ENCODE results near the gene GFPT2. TPM values are rescaled to one million over a fixed set of nuclear protein-coding genes. Genes with fewer than 3 reads are reported as not detected.

GFPT2 gene
- total and polyA plus RNA-seq, 5 experiments from 2014 or later = 0.52 to 2.9 (median 2.0) TPM; not detected in 2

DNA sequence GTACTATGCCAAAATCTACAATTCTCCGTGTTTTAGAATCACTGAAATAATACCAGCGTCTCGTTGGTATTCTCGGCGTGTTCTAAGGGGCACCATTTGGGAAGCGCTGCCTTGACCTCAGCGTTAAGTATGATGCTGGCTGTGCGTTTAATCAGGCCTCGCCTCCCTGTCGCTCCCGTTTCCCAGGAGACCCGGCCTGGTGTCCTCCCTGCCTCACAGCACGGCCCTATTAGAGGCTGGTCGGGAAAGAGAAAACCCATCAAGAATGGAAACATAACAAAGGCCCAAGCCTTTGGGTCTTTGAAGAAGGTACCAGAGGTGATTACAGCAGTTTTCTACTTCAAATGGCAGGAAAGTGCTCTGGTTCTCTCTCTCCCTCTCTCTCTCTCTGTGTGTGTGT, 30.0 kb downstream of the GFPT2 start:
- H3K4me3 Mint-ChIP-seq = no peak overlapping the region
- no peaks in the 10 kb centered on the region for H3K36me3 Mint-ChIP-seq
- POLR2A ChIA-PET = no interaction called here
- no peak for DNase-seq
- no peak overlapping the region for H3K27ac Mint-ChIP-seq
- ATAC-seq = no peak
- no peaks in the 10 kb centered on the region for H3K9me3 Mint-ChIP-seq
- peaks cover 0 to 5% (median 0%) of the 10 kb centered on the region in 5 donors for H3K27me3 Mint-ChIP-seq
- H3K4me1 Mint-ChIP-seq = no peaks in the 10 kb centered on the region

DNA sequence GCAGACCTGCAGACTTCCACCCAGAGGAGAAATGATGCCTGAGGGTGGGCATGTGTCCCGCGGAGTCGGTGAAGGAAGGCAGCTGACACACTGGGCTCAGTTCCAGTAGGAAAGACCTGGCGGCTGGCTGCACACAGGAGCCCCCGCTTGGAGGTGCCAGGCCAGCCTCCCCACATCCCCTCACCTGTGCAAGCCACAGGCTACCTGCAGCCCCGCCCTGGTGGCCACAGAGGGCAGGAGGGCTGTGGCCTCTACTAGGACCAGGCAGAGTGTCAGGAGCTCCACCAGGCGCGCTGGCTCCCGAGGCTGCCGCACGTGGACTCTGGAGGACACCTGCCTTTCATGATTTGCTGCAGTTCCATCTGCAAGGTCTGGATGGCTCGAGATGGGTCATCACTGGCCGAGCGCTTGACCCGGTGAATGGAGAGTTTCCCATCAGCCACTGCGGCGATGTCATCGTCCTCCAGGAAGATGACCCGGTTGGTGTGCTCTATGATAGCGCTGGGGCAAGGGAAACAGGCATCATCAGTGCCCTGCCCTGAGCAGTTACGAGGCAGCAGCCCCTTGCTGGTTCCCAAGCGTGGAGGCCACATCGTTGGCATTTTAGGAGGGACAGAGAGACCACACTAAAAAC, 34.6 kb downstream of the GFPT2 start:
- peaks cover 0 to 10% (median 3%) of the 10 kb centered on the region in 5 donors for H3K27me3 Mint-ChIP-seq
- no peak for DNase-seq
- POLR2A ChIA-PET = no interaction called here
- H3K9me3 Mint-ChIP-seq = no peaks in the 10 kb centered on the region
- no peak for ATAC-seq
- H3K4me1 Mint-ChIP-seq = peaks cover 0 to 14% (median 2%) of the 10 kb centered on the region in 4 donors
- no peak overlapping the region for H3K4me3 Mint-ChIP-seq
- no peaks in the 10 kb centered on the region for H3K36me3 Mint-ChIP-seq
- no peak overlapping the region for H3K27ac Mint-ChIP-seq

DNA sequence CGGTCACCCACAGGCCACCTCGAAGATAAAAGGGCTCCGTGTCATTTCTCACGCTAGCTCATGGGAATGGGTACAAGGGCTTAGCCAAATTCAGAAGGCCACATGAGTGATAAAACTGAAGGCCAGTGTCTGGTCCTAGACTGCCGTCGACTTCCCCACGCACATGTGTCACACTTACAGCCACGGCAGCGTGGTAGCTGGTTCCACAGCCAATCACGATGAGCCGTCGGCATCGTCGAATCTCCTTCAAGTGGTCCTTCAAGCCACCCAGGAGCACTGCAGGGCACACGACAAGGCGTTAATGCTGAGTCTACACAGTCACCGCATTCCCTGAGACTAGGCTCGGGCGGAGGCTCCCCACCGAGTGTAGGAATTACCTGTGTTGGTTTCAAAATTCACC, 36.5 kb downstream of the GFPT2 start:
- no peaks in the 10 kb centered on the region for H3K9me3 Mint-ChIP-seq
- peaks cover 0 to 10% (median 3%) of the 10 kb centered on the region in 5 donors for H3K27me3 Mint-ChIP-seq
- POLR2A ChIA-PET = interaction anchor here (4.3 kb wide), 1 partner anchor 22 kb away, joined by 72 read pairs; the partner anchor contains the start of gene MAPK9
- DNase-seq (no peak), ATAC-seq (no peak)
- peaks cover 0 to 14% (median 2%) of the 10 kb centered on the region in 4 donors for H3K4me1 Mint-ChIP-seq
- no peak overlapping the region for H3K27ac Mint-ChIP-seq
- no peak overlapping the region for H3K4me3 Mint-ChIP-seq
- H3K36me3 Mint-ChIP-seq = no peaks in the 10 kb centered on the region

DNA sequence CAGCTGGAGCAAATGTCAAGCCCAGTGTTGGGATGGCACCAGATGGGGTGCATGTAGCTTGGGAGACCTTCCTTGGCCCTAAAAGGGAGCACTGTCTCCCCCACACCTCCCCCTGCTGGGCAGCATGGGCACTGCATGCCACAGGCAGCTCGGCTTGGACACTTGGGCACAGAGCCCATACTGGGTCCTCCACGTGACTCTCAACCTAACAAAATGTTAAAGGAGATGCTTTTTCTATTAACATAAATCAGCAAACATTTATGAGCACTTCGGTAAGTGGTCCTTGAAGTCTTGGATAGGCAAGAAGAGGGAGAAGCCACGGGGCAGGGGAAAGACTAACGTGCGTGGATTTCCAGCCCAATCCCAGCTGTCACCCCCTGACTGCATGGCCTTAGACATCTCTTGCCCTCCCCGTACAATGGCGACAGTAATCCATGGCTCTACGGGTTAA, 37.3 kb downstream of the GFPT2 start:
- peak; percentile 61 to 84 for ATAC-seq
- no peaks in the 10 kb centered on the region for H3K9me3 Mint-ChIP-seq
- peak overlapping the region in 1 of 10 donors; percentile 31 for H3K4me3 Mint-ChIP-seq
- DNase-seq = peak; percentile 56 to 87 (median 71)
- POLR2A ChIA-PET = interaction anchor here (1.0 to 4.3 kb wide), 2 partner anchors 13 to 22 kb away, joined by 3 to 72 read pairs; partner anchors contain the start of gene MAPK9
- no peaks in the 10 kb centered on the region for H3K36me3 Mint-ChIP-seq
- peaks cover 0 to 14% (median 2%) of the 10 kb centered on the region in 4 donors for H3K4me1 Mint-ChIP-seq
- H3K27me3 Mint-ChIP-seq = peaks cover 0 to 12% (median 4%) of the 10 kb centered on the region in 5 donors
- peak overlapping the region in 2 of 10 donors; percentile 37 to 41 for H3K27ac Mint-ChIP-seq

DNA sequence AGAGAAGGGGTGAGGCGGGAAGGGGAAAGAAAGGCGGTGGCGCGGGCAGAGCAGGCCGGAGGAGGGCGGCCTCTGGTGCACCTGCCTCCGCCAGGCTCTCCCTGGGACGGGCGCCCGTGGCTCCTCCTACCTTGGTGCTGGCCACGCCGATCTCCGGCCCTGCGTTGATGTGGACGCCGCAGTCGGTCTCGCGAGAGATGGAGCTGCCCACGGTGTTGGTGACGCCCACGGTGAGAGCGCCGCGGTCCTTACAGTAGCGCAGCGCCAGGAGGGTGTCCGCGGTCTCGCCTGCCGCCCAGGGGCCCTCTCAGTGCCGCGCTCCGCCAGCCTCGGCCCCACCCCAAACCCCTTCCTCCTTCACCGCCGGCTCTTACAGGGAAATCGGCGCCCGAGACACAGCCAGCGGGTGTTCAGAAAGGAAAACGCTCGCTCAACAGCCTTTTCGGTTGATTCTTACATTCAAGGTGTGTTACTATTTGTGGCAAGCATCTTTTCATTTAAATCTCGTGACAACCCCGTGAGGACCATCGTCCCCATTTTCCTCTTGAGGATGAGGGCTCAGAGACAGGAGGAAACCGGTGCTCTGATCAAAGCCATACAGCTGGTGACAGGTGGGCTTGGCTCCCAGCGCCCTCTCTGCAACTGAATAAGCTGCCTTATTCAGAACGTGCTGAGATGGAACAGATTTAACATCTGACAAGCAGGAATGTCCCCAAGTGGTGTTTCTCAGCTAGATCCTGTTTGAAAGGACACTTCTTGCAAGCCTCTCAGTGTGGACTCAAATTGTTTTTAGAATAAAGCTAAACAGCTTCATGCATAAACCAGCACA, 39.2 kb downstream of the GFPT2 start:
- H3K9me3 Mint-ChIP-seq = no peaks in the 10 kb centered on the region
- ATAC-seq (peak in 1 of 2 donors; percentile 93), DNase-seq (peak in 6 of 10 donors; percentile 22 to 83 (median 50))

DNA sequence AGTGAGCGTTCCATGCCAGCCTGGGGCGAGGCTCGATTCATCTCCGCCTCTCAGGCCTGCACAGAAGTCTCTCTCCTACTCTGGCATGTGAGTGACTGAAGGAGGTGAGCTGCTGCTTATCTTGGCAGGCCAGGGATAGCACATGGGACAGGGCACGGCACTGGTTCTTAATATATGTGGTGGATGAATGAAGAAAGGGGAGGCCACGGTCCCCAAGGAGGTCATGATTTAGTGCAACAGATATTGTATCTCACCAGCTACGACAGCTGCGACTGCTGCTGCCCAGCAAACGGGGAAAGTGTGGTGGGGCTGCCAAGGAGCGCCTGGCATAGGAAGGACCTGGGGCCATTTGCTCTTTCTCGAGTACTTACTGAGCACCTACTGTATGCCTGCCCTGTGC, 41.9 kb downstream of the GFPT2 start:
- Mint-ChIP-seq H3K27me3 (peaks cover 0 to 6% (median 3%) of the 10 kb centered on the region in 5 donors), H3K9me3 (no peaks in the 10 kb centered on the region), H3K4me3 (peak overlapping the region in 1 of 10 donors; percentile 8), H3K4me1 (peaks cover 0 to 14% (median 2%) of the 10 kb centered on the region in 4 donors), H3K36me3 (no peaks in the 10 kb centered on the region), H3K27ac (peak overlapping the region in 1 of 10 donors; percentile 66)
- POLR2A ChIA-PET = no interaction called here
- no peak for DNase-seq
- no peak for ATAC-seq

More for the DNA sequence above, 39.2 kb downstream of the GFPT2 start:
- POLR2A ChIA-PET = interaction anchor here (0.7 to 4.3 kb wide), 3 partner anchors 8 to 20 kb away, joined by 3 to 72 read pairs (median 3); partner anchors contain the start of gene MAPK9
- H3K4me1 Mint-ChIP-seq = peaks cover 0 to 14% (median 2%) of the 10 kb centered on the region in 4 donors
- H3K27ac Mint-ChIP-seq = peak overlapping the region in 5 of 10 donors; percentile 71 to 88 (median 84)
- peaks cover 0 to 12% (median 4%) of the 10 kb centered on the region in 5 donors for H3K27me3 Mint-ChIP-seq
- peak overlapping the region in 7 of 10 donors; percentile 65 to 84 (median 74) for H3K4me3 Mint-ChIP-seq
- no peaks in the 10 kb centered on the region for H3K36me3 Mint-ChIP-seq

DNA sequence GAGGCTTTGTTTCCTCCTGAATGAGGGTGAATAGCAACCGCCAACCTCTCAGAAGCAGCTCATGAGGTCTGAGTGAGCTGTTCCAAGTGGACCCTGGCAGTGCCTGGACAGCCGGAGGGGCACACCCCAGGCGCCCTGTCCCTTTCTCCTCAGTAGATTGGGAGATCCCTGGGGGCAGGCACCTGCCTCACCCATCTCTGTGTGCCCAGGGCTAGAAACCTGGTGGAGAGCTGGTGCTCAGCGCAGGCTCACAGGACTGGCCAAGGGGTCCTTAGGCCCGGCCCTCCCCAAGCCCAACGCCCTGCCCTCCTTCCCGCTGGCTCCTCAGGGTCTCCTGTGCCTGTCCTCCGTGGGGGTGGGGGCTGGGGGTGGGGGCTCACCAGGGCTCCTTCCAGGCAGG, 46.3 kb downstream of the GFPT2 start:
- Mint-ChIP-seq H3K27ac (no peak overlapping the region), H3K4me3 (no peak overlapping the region), H3K27me3 (peaks cover 0 to 4% (median 0%) of the 10 kb centered on the region in 5 donors), H3K36me3 (no peaks in the 10 kb centered on the region), H3K9me3 (no peaks in the 10 kb centered on the region), H3K4me1 (no peaks in the 10 kb centered on the region)
- DNase-seq (no peak), ATAC-seq (no peak)
- POLR2A ChIA-PET = interaction anchor here (0.6 kb wide), 1 partner anchor 10 kb away, joined by 4 read pairs; no protein-coding TSS in a partner anchor

DNA sequence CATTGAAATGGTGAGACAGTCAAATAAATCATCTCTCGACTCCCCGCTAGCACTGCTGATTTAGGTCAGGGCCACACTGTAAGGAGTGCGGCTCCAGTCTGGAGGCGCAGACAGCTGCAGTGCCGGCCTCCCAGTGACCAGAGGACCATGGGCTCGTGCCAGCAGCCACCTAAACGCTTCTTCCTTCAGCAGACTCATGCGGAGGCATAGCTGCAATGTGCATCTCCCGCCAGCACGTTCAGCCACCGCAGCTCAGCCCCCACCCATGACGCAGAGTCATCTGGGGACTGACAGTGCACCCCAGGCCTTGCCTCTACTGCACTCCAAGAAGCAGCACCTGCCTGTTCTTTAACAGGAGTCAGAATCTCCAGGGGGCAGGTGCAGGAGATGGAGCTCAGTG, 47.7 kb downstream of the GFPT2 start:
- H3K4me1 Mint-ChIP-seq = no peaks in the 10 kb centered on the region
- H3K27me3 Mint-ChIP-seq = peaks cover 0 to 5% (median 2%) of the 10 kb centered on the region in 5 donors
- POLR2A ChIA-PET = interaction anchor here (1.4 kb wide), 1 partner anchor 9 kb away, joined by 3 read pairs; no protein-coding TSS in a partner anchor
- no peak overlapping the region for H3K4me3 Mint-ChIP-seq
- no peaks in the 10 kb centered on the region for H3K9me3 Mint-ChIP-seq
- ATAC-seq (no peak), DNase-seq (no peak)
- H3K27ac Mint-ChIP-seq = no peak overlapping the region
- no peaks in the 10 kb centered on the region for H3K36me3 Mint-ChIP-seq

DNA sequence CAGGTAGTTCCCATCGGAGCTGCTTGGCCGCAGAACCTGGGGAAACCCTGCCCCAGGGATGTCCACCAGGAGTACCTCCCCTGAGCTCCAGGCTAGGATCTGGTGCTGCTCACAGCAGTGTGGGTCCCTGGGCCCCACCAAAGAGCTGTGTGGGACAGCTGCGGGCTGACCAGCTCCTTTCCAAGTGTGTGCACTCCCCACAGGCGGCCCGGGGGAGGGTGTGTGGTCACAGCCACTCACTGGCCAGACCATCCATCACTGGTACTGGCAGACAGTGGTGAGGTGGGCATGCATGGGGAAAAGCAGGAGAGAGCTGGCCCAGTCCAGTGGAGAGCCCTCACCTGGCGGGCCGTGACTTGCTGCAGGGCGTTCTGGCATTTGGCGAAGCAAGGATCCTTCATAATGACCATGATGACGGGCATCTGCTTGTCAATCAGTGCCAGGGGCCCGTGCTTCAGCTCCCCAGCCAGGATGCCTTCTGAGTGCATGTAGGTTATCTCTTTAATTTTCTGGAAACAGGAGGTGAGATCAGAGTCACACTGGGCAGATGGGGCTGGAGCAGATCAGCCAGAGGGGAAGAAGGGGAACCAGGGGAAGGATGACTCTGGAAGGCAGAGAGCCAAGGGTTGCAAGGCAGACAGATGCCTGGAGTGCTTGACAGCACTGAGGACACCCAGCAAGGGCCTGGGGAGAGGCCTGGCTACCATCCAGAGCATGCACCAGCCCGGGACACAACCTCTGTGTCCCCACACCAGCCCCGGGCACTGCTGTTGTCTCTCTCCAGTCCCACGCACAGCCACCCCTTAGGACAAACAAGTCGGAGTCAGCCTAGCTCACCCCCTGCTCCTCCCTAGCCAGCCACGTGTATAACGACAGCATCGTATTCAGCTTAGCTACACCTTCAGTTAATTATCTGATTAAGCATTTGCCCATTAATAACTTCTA, 48.4 kb downstream of the GFPT2 start:
- no peak overlapping the region for H3K4me3 Mint-ChIP-seq
- DNase-seq (no peak), ATAC-seq (no peak)
- no peak overlapping the region for H3K27ac Mint-ChIP-seq
- POLR2A ChIA-PET = interaction anchor here (0.6 to 1.4 kb wide), 4 partner anchors 9 to 666 kb away, joined by 3 to 4 read pairs (median 3); no protein-coding TSS in a partner anchor
- H3K36me3 Mint-ChIP-seq = no peaks in the 10 kb centered on the region
- no peaks in the 10 kb centered on the region for H3K4me1 Mint-ChIP-seq
- H3K27me3 Mint-ChIP-seq = peaks cover 0 to 5% (median 2%) of the 10 kb centered on the region in 5 donors
- H3K9me3 Mint-ChIP-seq = no peaks in the 10 kb centered on the region

DNA sequence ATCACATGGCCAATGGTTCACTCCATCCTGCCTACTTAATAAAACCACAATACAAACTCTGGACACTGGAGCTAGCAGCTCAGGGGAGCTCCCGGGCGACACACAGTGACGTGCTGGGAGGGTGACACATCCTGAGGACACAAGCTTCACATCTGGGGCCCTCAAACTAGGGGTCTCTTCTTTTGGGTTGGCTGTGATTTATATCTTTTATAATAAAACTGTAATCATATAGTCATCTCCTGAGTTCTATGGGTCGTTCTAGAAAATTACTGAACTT, 49.2 kb downstream of the GFPT2 start:
- ATAC-seq (no peak), DNase-seq (no peak)
- no peaks in the 10 kb centered on the region for H3K9me3 Mint-ChIP-seq
- H3K36me3 Mint-ChIP-seq = no peaks in the 10 kb centered on the region
- H3K4me3 Mint-ChIP-seq = no peak overlapping the region
- H3K4me1 Mint-ChIP-seq = no peaks in the 10 kb centered on the region
- H3K27me3 Mint-ChIP-seq = peaks cover 0 to 5% (median 2%) of the 10 kb centered on the region in 5 donors
- no peak overlapping the region for H3K27ac Mint-ChIP-seq
- POLR2A ChIA-PET = interaction anchor here (0.6 to 1.0 kb wide), 2 partner anchors 9 to 666 kb away, joined by 3 read pairs; no protein-coding TSS in a partner anchor

DNA sequence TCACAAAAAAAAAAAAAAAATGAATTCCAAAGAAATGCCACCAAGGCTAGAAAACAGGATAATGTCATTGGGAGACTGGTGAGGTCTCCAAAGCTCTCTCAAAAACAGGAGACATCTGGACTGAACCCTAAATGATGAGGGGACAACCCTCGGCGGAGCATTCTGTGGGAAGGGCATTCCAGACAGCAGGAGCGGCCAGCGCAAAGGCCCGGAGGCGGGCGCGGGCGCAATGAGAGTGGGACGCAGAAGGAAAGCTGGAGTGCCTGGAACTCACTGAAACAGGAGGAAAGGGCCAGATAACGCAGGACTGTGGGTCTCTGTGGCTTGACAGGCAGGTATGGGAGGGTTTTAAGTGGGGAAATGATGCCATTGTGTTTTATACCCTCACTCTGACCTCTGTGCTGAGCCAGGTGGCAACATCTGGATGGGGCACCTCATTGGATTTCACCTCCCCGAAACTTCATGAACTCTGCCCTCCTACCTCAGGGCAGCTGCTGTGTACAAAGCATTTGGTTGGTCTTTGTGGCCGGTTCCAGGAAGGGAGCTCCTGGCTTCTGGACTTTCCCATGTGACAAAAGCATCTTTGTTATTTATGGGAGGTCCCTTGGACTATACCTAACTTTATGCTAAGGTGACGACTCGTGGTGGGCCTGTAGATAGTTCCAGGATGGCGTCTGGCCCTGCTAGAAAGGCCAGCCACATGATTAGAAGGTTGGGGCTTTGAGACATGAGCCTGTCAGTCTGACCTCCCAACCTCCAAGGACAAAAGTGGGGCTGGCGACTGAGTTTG, 49.7 kb downstream of the GFPT2 start:
- no peaks in the 10 kb centered on the region for H3K36me3 Mint-ChIP-seq
- no peaks in the 10 kb centered on the region for H3K9me3 Mint-ChIP-seq
- DNase-seq = no peak
- no peak overlapping the region for H3K27ac Mint-ChIP-seq
- POLR2A ChIA-PET = interaction anchor here (0.6 to 1.0 kb wide), 2 partner anchors 8 to 665 kb away, joined by 3 read pairs; no protein-coding TSS in a partner anchor
- peaks cover 0 to 6% (median 2%) of the 10 kb centered on the region in 5 donors for H3K27me3 Mint-ChIP-seq
- no peaks in the 10 kb centered on the region for H3K4me1 Mint-ChIP-seq
- ATAC-seq = no peak
- H3K4me3 Mint-ChIP-seq = no peak overlapping the region

All from naive thymus-derived CD8-positive, alpha-beta T cell (primary cell).